NCI-H128 (cell line): ENCODE measurements around the gene SDCCAG8.

ENCODE experiments used
- DNase-seq: peaks from one replicate; lab custom pipeline; 2025; ENCODE audit not compliant: unreplicated experiment; lab: John Stamatoyannopoulos, UW

Gene SDCCAG8

GRCh38 chr1:243481101-243481500 lies 225.3 kb downstream of the SDCCAG8 start:
- DNase-seq: no peak

GRCh38 chr1:243482141-243483022 lies 226.5 kb downstream of the SDCCAG8 start:
- DNase-seq: no peak

GRCh38 chr1:243483071-243483771 lies 227.4 kb downstream of the SDCCAG8 start:
- DNase-seq: no peak

- DNase-seq: no peak
These were observed 228.1 kb downstream of the SDCCAG8 start for GRCh38 chr1:243483952-243484351.

- DNase-seq: no peak
These were observed 231.3 kb downstream of the SDCCAG8 start for GRCh38 chr1:243487036-243487648.

GRCh38 chr1:243487649-243488227 lies 231.9 kb downstream of the SDCCAG8 start:
- no peak for DNase-seq

GRCh38 chr1:243488459-243489157 lies 232.8 kb downstream of the SDCCAG8 start:
- no peak for DNase-seq

- no peak for DNase-seq
These were observed 233.3 kb downstream of the SDCCAG8 start for GRCh38 chr1:243489158-243489527.

GRCh38 chr1:243489681-243490546 lies 234.1 kb downstream of the SDCCAG8 start:
- DNase-seq: no peak

GRCh38 chr1:243490748-243491686 lies 235.2 kb downstream of the SDCCAG8 start:
- DNase-seq: no peak

- DNase-seq: no peak
These were observed 237.6 kb downstream of the SDCCAG8 start for GRCh38 chr1:243493156-243494129.

GRCh38 chr1:243494741-243495431 lies 239.0 kb downstream of the SDCCAG8 start:
- DNase-seq: no peak

- no peak for DNase-seq
These were observed 239.8 kb downstream of the SDCCAG8 start for GRCh38 chr1:243495442-243496186.

- no peak for DNase-seq
These were observed 240.4 kb downstream of the SDCCAG8 start for GRCh38 chr1:243496187-243496646.

GRCh38 chr1:243496806-243497205 lies 241.0 kb downstream of the SDCCAG8 start:
- DNase-seq: no peak

- DNase-seq: no peak
These were observed 242.3 kb downstream of the SDCCAG8 start for GRCh38 chr1:243497939-243498681.
